ENCODE measurements around the gene CYB561A3. TPM values are rescaled to one million over a fixed set of nuclear protein-coding genes. Genes with fewer than 3 reads are reported as not detected.

Gene CYB561A3
- total and polyA plus RNA-seq, 2 experiments from 2014 or later, result 31.5 to 37.2 TPM

DNA sequence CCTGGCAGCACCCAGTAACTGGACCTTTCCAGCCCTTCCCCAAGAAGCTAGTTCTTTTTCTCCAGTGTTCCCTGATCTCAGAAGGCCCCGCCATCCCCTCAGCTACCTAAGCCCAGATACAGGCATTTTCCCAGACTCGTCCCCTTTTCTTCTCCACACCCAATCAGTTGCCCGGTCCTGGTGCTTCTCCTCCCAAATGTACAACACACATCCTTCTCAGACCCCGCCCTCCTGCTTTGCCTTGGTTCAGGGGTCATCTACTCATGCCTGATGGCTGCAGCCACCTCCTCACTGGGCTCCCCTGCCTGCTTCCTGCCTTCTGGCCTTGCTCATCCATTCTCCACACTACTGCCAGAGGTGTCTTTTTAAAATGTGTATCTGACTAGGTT, 22.2 kb downstream of the CYB561A3 start:
- no peak for DNase-seq (ENCODE audit: low spot score)
- Histone ChIP-seq H2AFZ (no peak overlapping the region), H3K4me1 (ENCODE audit: insufficient read depth) (peaks cover 5% of the 10 kb centered on the region), H3K4me3 (no peak overlapping the region), H3K4me2 (no peak overlapping the region), H3K79me2 (no peaks in the 10 kb centered on the region), H4K20me1 (ENCODE audit: insufficient read depth, poor library complexity, severe bottlenecking) (no peaks in the 10 kb centered on the region), H3K9me3 (ENCODE audit: low read depth) (no peaks in the 10 kb centered on the region), H3K9me2 (replicated peaks; ENCODE audit: insufficient read depth) (no peaks in the 10 kb centered on the region), H3K36me3 (replicated peaks; ENCODE audit: insufficient read depth, low read depth) (no peaks in the 10 kb centered on the region), H3K27ac (no peak overlapping the region), H3K27me3 (no peaks in the 10 kb centered on the region)
- 89% methylated on average over 4 of the region's 4 CpGs for WGBS (ENCODE audit: low lambda C conversion rate, missing lambda C conversion rate)
- no peak for TF ChIP-seq EZH2 (IDR thresholded peaks at IDR 0.05; ENCODE audit: borderline replicate concordance)
- TF ChIP-seq, protein P1, sequence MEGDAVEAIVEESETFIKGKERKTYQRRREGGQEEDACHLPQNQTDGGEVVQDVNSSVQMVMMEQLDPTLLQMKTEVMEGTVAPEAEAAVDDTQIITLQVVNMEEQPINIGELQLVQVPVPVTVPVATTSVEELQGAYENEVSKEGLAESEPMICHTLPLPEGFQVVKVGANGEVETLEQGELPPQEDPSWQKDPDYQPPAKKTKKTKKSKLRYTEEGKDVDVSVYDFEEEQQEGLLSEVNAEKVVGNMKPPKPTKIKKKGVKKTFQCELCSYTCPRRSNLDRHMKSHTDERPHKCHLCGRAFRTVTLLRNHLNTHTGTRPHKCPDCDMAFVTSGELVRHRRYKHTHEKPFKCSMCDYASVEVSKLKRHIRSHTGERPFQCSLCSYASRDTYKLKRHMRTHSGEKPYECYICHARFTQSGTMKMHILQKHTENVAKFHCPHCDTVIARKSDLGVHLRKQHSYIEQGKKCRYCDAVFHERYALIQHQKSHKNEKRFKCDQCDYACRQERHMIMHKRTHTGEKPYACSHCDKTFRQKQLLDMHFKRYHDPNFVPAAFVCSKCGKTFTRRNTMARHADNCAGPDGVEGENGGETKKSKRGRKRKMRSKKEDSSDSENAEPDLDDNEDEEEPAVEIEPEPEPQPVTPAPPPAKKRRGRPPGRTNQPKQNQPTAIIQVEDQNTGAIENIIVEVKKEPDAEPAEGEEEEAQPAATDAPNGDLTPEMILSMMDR (IDR thresholded peaks at IDR 0.05; ENCODE audit: poor library complexity), result no peak
- TF ChIP-seq EZH2phosphoT487 (IDR thresholded peaks at IDR 0.05; ENCODE audit: low read depth, severe bottlenecking, unreplicated experiment), result no peak

DNA sequence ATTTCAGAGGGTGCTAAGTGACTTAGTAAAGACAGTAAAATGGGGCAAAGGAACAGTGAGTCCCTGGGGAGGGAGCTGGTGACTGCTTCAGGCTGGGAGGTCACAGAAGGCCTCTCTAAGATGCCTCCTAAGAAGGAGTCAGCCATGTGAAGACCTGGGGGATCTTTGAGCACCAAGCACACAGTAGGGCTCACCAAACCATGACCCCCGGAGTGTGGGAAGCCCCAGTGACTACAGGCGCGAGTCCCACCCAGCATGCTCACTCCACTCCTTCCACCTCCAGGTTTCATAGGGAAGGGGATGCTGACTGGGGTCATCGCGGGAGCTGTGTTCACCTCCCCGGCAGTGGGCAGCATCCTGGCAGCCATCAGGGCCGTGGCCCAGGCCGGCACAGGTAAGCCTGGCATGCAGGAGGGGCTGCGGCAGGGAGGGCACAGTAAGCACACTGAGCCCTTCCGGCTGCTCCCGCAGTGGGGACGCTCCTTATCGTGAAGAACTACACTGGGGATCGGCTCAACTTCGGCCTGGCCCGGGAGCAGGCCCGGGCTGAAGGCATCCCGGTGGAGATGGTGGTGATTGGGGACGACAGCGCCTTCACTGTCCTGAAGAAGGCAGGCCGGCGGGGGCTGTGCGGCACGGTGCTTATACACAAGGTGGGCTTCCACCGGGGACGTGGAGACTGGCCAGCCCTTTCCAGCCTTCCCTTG, 22.7 kb downstream of the CYB561A3 start:
- H3K36me3 ChIP-seq (replicated peaks; ENCODE audit: insufficient read depth, low read depth), result no peaks in the 10 kb centered on the region
- no peak overlapping the region for H3K27ac ChIP-seq
- TF ChIP-seq, protein P1 (IDR thresholded peaks at IDR 0.05; ENCODE audit: poor library complexity), result no peak
- TF ChIP-seq EZH2 (IDR thresholded peaks at IDR 0.05; ENCODE audit: borderline replicate concordance) (no peak), EZH2phosphoT487 (IDR thresholded peaks at IDR 0.05; ENCODE audit: low read depth, severe bottlenecking, unreplicated experiment) (no peak)
- H3K9me3 ChIP-seq (ENCODE audit: low read depth), result no peaks in the 10 kb centered on the region
- H2AFZ ChIP-seq, result no peak overlapping the region
- no peaks in the 10 kb centered on the region for H4K20me1 ChIP-seq (ENCODE audit: insufficient read depth, poor library complexity, severe bottlenecking)
- H3K4me3 ChIP-seq, result no peak overlapping the region
- no peaks in the 10 kb centered on the region for H3K9me2 ChIP-seq (replicated peaks; ENCODE audit: insufficient read depth)
- H3K4me1 ChIP-seq (ENCODE audit: insufficient read depth), result peaks cover 11% of the 10 kb centered on the region
- no peaks in the 10 kb centered on the region for H3K27me3 ChIP-seq
- no peak for DNase-seq (ENCODE audit: low spot score)
- H3K4me2 ChIP-seq, result no peak overlapping the region
- H3K79me2 ChIP-seq, result peaks cover 2% of the 10 kb centered on the region
- 98% methylated on average over 22 of the region's 26 CpGs for WGBS (ENCODE audit: low lambda C conversion rate, missing lambda C conversion rate)

DNA sequence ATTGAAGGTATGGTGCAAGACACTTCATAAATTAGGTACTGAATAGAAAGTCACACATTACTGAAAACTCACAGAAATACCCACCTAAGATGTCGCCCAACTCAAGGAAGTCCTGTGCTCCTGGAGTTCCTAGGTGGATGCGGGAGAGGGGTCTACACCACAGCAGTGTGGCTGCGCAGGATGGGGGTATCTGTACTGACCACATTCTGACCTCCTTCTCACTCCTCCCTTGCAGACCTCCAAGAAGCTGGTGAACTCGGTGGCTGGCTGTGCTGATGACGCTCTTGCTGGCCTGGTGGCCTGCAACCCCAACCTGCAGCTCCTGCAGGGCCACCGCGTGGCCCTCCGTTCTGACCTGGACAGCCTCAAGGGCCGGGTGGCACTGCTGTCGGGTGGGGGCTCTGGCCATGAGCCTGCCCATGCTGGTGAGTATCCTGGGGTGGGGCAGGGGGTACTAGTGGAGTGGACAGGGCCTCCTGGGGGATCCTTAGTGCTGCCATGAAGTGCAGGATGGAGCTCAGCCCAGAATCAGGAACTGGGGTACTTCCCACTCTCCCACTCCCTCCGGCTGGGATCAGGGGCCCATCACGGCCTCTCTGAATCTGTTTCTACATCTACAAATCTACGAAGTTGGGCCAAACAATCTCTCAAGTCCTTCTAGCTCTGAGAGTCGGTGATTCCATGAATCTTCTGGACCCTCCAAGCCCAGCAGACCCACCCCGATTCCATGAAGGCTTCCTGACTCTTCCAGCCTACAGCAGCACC, 23.8 kb downstream of the CYB561A3 start:
- Histone ChIP-seq H3K9me2 (replicated peaks; ENCODE audit: insufficient read depth) (no peaks in the 10 kb centered on the region), H3K4me1 (ENCODE audit: insufficient read depth) (peaks cover 16% of the 10 kb centered on the region), H3K4me3 (no peak overlapping the region), H3K79me2 (peaks cover 5% of the 10 kb centered on the region), H3K27ac (no peak overlapping the region), H3K36me3 (replicated peaks; ENCODE audit: insufficient read depth, low read depth) (no peaks in the 10 kb centered on the region), H3K4me2 (no peak overlapping the region), H3K9me3 (ENCODE audit: low read depth) (no peaks in the 10 kb centered on the region), H3K27me3 (no peaks in the 10 kb centered on the region), H4K20me1 (ENCODE audit: insufficient read depth, poor library complexity, severe bottlenecking) (no peaks in the 10 kb centered on the region), H2AFZ (no peak overlapping the region)
- DNase-seq (ENCODE audit: low spot score), result no peak
- WGBS (ENCODE audit: low lambda C conversion rate, missing lambda C conversion rate), result 97% methylated on average over 15 of the region's 15 CpGs
- TF ChIP-seq, protein P1 (IDR thresholded peaks at IDR 0.05; ENCODE audit: poor library complexity), result no peak
- TF ChIP-seq EZH2 (IDR thresholded peaks at IDR 0.05; ENCODE audit: borderline replicate concordance), result no peak
- TF ChIP-seq EZH2phosphoT487 (IDR thresholded peaks at IDR 0.05; ENCODE audit: low read depth, severe bottlenecking, unreplicated experiment), result no peak
